GM19328 (cell line): ENCODE results near the gene PRKAG2.

Source experiments
- ATAC-seq: cut with Tn5 transposase; IDR thresholded peaks from one replicate; pipeline ENCODE4 v1.9.1; 2021; ENCODE audit warnings: mild to moderate bottlenecking, moderate library complexity; ENCODE audit not compliant: unreplicated experiment

Gene PRKAG2

GRCh38 chr7:151683615-151684407 is 193.1 kb downstream of the PRKAG2 start:
- no peak for ATAC-seq

- no peak for ATAC-seq
Observed at GRCh38 chr7:151682831-151683614, 193.9 kb downstream of the PRKAG2 start.

- no peak for ATAC-seq
Observed at GRCh38 chr7:151681726-151682125, 195.2 kb downstream of the PRKAG2 start.

GRCh38 chr7:151680810-151681209 is 196.1 kb downstream of the PRKAG2 start:
- ATAC-seq = no peak

- no peak for ATAC-seq
Observed at GRCh38 chr7:151679881-151680612, 196.9 kb downstream of the PRKAG2 start.

GRCh38 chr7:151679071-151679708 is 197.7 kb downstream of the PRKAG2 start:
- no peak for ATAC-seq

GRCh38 chr7:151678227-151678604 is 198.7 kb downstream of the PRKAG2 start:
- ATAC-seq = no peak

- no peak for ATAC-seq
Observed at GRCh38 chr7:151677581-151678226, 199.2 kb downstream of the PRKAG2 start.

GRCh38 chr7:151676759-151677158 is 200.2 kb downstream of the PRKAG2 start:
- ATAC-seq = no peak

GRCh38 chr7:151675196-151675920 is 201.6 kb downstream of the PRKAG2 start:
- ATAC-seq = no peak

GRCh38 chr7:151674161-151674920 is 202.6 kb downstream of the PRKAG2 start:
- ATAC-seq = no peak

- ATAC-seq = no peak
Observed at GRCh38 chr7:151673216-151673615, 203.7 kb downstream of the PRKAG2 start.

GRCh38 chr7:151672716-151673115 is 204.2 kb downstream of the PRKAG2 start:
- ATAC-seq = no peak

GRCh38 chr7:151671514-151671913 is 205.4 kb downstream of the PRKAG2 start:
- no peak for ATAC-seq

- ATAC-seq = no peak
Observed at GRCh38 chr7:151669762-151670161, 207.2 kb downstream of the PRKAG2 start.

- ATAC-seq = no peak
Observed at GRCh38 chr7:151666886-151667285, 210.0 kb downstream of the PRKAG2 start.

GRCh38 chr7:151665368-151665767 is 211.5 kb downstream of the PRKAG2 start:
- ATAC-seq = no peak

GRCh38 chr7:151664268-151664667 is 212.6 kb downstream of the PRKAG2 start:
- ATAC-seq = no peak
